ENCODE data around the gene ABCC4. TPM values are rescaled to one million over a fixed set of nuclear protein-coding genes. Genes with fewer than 3 reads are reported as not detected.

Gene ABCC4
- total and polyA plus RNA-seq, 2 donors from 2014 or later: 11.3 to 52.4 TPM

GRCh38 chr13:95298971-95299621, 2.2 kb downstream of the ABCC4 start:
- Histone ChIP-seq H3K4me1 (ENCODE audit: control insufficient read depth in 2 of 3, insufficient read depth in 2 of 3, low read depth in 1 of 3, low read length in 3 of 3) (peaks cover 0 to 10% (median 8%) of the 10 kb centered on the region in 3 donors), H3K4me3 (ENCODE audit: low read length in 3 of 3) (peak overlapping the region in 1 of 3 donors; percentile 90), H3K27ac (ENCODE audit: low read depth in 2 of 2, low read length in 2 of 2) (peak overlapping the region in 1 of 2 donors; percentile 17), H3K9me3 (ENCODE audit: control insufficient read depth in 2 of 3, insufficient read depth in 1 of 3, low read length in 3 of 3) (no peaks in the 10 kb centered on the region), H3K27me3 (ENCODE audit: control insufficient read depth, insufficient read depth, low read length) (no peaks in the 10 kb centered on the region), H3K9ac (ENCODE audit: low read length in 3 of 3) (no peak overlapping the region), H3K36me3 (ENCODE audit: control insufficient read depth in 2 of 3, insufficient read depth in 3 of 3, low read length in 3 of 3) (no peaks in the 10 kb centered on the region)
- no peak for FAIRE-seq
- no peak for TF ChIP-seq CTCF (IDR thresholded peaks at IDR 0.05; ENCODE audit: borderline replicate concordance, extremely low read depth, insufficient read depth)
- intact Hi-C loops (cut with DNase I): no loop called here
- no peak for DNase-seq

GRCh38 chr13:95298169-95298965, 2.9 kb downstream of the ABCC4 start:
- Histone ChIP-seq H3K4me3 (ENCODE audit: low read length in 3 of 3) (no peak overlapping the region), H3K36me3 (ENCODE audit: control insufficient read depth in 2 of 3, insufficient read depth in 3 of 3, low read length in 3 of 3) (no peaks in the 10 kb centered on the region), H3K4me1 (ENCODE audit: control insufficient read depth in 2 of 3, insufficient read depth in 2 of 3, low read depth in 1 of 3, low read length in 3 of 3) (peaks cover 0 to 10% (median 8%) of the 10 kb centered on the region in 3 donors), H3K27me3 (ENCODE audit: control insufficient read depth, insufficient read depth, low read length) (no peaks in the 10 kb centered on the region), H3K9me3 (ENCODE audit: control insufficient read depth in 2 of 3, insufficient read depth in 1 of 3, low read length in 3 of 3) (no peaks in the 10 kb centered on the region), H3K27ac (ENCODE audit: low read depth in 2 of 2, low read length in 2 of 2) (no peak overlapping the region), H3K9ac (ENCODE audit: low read length in 3 of 3) (no peak overlapping the region)
- TF ChIP-seq CTCF (IDR thresholded peaks at IDR 0.05; ENCODE audit: borderline replicate concordance, extremely low read depth, insufficient read depth): no peak
- intact Hi-C loops (cut with DNase I): no loop called here
- DNase-seq: no peak
- no peak for FAIRE-seq

GRCh38 chr13:95296326-95296925, 4.8 kb downstream of the ABCC4 start:
- H3K9ac ChIP-seq (ENCODE audit: low read length in 3 of 3): no peak overlapping the region
- H3K36me3 ChIP-seq (ENCODE audit: control insufficient read depth in 2 of 3, insufficient read depth in 3 of 3, low read length in 3 of 3): no peaks in the 10 kb centered on the region
- FAIRE-seq (no peak), DNase-seq (peak in 1 of 5 donors; percentile 38)
- H3K4me1 ChIP-seq (ENCODE audit: control insufficient read depth in 2 of 3, insufficient read depth in 2 of 3, low read depth in 1 of 3, low read length in 3 of 3): peaks cover 0 to 8% (median 5%) of the 10 kb centered on the region in 3 donors
- no peaks in the 10 kb centered on the region for H3K9me3 ChIP-seq (ENCODE audit: control insufficient read depth in 2 of 3, insufficient read depth in 1 of 3, low read length in 3 of 3)
- peak; percentile 65 for TF ChIP-seq CTCF (IDR thresholded peaks at IDR 0.05; ENCODE audit: borderline replicate concordance, extremely low read depth, insufficient read depth)
- H3K27me3 ChIP-seq (ENCODE audit: control insufficient read depth, insufficient read depth, low read length): no peaks in the 10 kb centered on the region
- intact Hi-C loops (cut with DNase I): no loop called here
- H3K27ac ChIP-seq (ENCODE audit: low read depth in 2 of 2, low read length in 2 of 2): peak overlapping the region in 1 of 2 donors; percentile 67
- H3K4me3 ChIP-seq (ENCODE audit: low read length in 3 of 3): no peak overlapping the region

Data from kidney (tissue), 14 donors.